ENCODE measurements around the gene HNMT. TPM values are rescaled to one million over a fixed set of nuclear protein-coding genes. Genes with fewer than 3 reads are reported as not detected.

The HNMT gene
- 83.2 and 90.6 TPM in 2 replicates for total RNA-seq

DNA sequence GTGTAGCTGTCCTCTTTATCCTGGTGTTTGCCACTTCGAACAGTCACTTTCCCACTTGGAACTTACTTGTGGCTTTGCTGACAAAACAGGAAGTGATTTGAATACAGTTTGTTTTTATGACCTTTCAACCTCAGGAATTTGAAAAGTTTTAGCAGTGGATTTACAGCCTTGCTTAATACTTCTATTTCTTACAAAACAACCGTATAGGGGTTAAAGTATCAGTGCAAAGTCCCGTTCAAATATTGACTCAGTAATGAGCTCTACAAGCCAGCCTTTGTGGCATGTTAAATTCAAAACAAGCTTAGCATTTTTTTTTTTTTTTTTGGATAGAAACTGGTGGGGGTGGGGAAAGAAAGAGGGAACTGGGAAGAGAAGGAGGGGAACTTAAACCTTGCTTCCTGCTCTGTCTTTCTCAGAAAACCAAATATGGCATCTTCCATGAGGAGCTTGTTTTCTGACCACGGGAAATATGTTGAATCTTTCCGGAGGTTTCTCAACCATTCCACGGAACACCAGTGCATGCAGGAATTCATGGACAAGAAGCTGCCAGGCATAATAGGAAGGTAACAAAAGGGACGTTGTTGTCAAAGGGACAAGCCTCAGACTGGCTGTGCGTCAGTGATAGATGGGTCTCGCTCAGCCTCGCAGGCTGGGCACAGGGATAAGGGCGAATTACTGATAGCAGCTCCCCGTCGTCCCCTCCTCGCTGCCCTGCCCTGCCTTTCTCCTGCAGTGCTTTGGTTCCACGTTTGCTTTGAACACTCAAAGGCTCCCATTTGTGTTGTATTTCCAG lies at the start of gene HNMT:
HNMT (plus strand) TSS at position 408 of the 793 bp plus-strand sequence; CDS start at position 427, 19 bp downstream.

Measured in aortic smooth muscle cell (primary cell).